ENCODE measurements around the gene SAP30BP. TPM values are rescaled to one million over a fixed set of nuclear protein-coding genes. Genes with fewer than 3 reads are reported as not detected.

Gene SAP30BP
- total and polyA plus RNA-seq, 8 donors = 58.9 to 111 (median 101) TPM

GRCh38 chr17:75688209-75688825 is 21.2 kb downstream of the SAP30BP start:
- Histone ChIP-seq H3K27ac (peak overlapping the region; percentile 27 to 91), H3K4me1 (peaks cover 18 to 86% of the 10 kb centered on the region in 2 donors)
- peak; percentile 5 for ATAC-seq

GRCh38 chr17:75689441-75689873 is 22.3 kb downstream of the SAP30BP start:
- Histone ChIP-seq H3K4me1 (peaks cover 17 to 86% of the 10 kb centered on the region in 2 donors), H3K9me3 (no peaks in the 10 kb centered on the region), H3K27ac (peak overlapping the region; percentile 27 to 91), H3K4me3 (no peak overlapping the region), H3K27me3 (no peaks in the 10 kb centered on the region), H3K36me3 (peaks cover 0 to 40% of the 10 kb centered on the region in 2 donors)
- ATAC-seq (no peak), DNase-seq (no peak)
- TF ChIP-seq CTCF (IDR thresholded peaks at IDR 0.05) = no peak
- intact Hi-C loops (cut with DNase I) = no loop called here

More at GRCh38 chr17:75688209-75688825, 21.2 kb downstream of the SAP30BP start:
- TF ChIP-seq CTCF (IDR thresholded peaks at IDR 0.05) = no peak
- no peak for DNase-seq
- intact Hi-C loops (cut with DNase I) = no loop called here
- Histone ChIP-seq H3K36me3 (peaks cover 0 to 28% of the 10 kb centered on the region in 2 donors), H3K9me3 (no peaks in the 10 kb centered on the region), H3K27me3 (no peaks in the 10 kb centered on the region), H3K4me3 (no peak overlapping the region)

GRCh38 chr17:75691371-75691791 is 24.2 kb downstream of the SAP30BP start:
- no peaks in the 10 kb centered on the region for H3K9me3 ChIP-seq
- DNase-seq = no peak
- peaks cover 0 to 59% of the 10 kb centered on the region in 2 donors for H3K36me3 ChIP-seq
- peak; percentile 7 for ATAC-seq
- no peak for TF ChIP-seq CTCF (IDR thresholded peaks at IDR 0.05)
- H3K4me1 ChIP-seq = peaks cover 9 to 68% of the 10 kb centered on the region in 2 donors
- H3K27ac ChIP-seq = peak overlapping the region in 1 of 2 donors; percentile 23
- no peak overlapping the region for H3K4me3 ChIP-seq
- H3K27me3 ChIP-seq = no peaks in the 10 kb centered on the region
- intact Hi-C loops (cut with DNase I) = no loop called here

- ATAC-seq (no peak), DNase-seq (no peak)
- Histone ChIP-seq H3K4me1 (peaks cover 9 to 67% of the 10 kb centered on the region in 2 donors), H3K4me3 (no peak overlapping the region), H3K36me3 (peaks cover 0 to 65% of the 10 kb centered on the region in 2 donors), H3K27ac (peak overlapping the region in 1 of 2 donors; percentile 23), H3K27me3 (no peaks in the 10 kb centered on the region), H3K9me3 (no peaks in the 10 kb centered on the region)
- intact Hi-C loops (cut with DNase I) = no loop called here
- no peak for TF ChIP-seq CTCF (IDR thresholded peaks at IDR 0.05)
Measured at GRCh38 chr17:75691801-75692626, 24.9 kb downstream of the SAP30BP start.

GRCh38 chr17:75692976-75693375 is 25.8 kb downstream of the SAP30BP start:
- Histone ChIP-seq H3K4me1 (peaks cover 18 to 67% of the 10 kb centered on the region in 2 donors), H3K27ac (no peak overlapping the region), H3K4me3 (no peak overlapping the region), H3K27me3 (no peaks in the 10 kb centered on the region), H3K9me3 (no peaks in the 10 kb centered on the region), H3K36me3 (peaks cover 0 to 75% of the 10 kb centered on the region in 2 donors)
- ATAC-seq = no peak
- intact Hi-C loops (cut with DNase I) = no loop called here
- no peak for TF ChIP-seq CTCF (IDR thresholded peaks at IDR 0.05)
- no peak for DNase-seq
